ENCODE results near the gene AAK1.

AAK1 gene

DNA sequence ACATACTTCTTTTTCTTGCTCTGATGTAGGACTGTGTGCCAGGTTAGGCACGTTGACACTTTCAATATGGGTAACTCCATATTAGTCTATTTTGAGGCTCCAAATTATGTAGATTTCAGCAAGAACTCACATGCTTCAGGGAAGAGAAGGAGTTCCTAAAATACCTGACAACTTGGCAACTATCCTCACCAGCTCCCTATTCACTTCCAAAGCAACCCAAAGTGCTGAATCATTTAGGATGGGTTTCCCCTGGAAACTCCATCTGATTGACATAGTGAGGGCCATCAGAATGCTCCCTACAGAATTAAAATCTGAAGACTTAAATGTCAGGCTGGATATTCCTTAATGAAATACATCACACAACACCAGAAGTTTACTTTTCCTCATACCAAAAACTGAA lies 173.8 kb downstream of the AAK1 start:
- TF ChIP-seq CTCF (IDR thresholded peaks at IDR 0.05; ENCODE audit: insufficient read depth, low read depth, low read length, missing control alignments), result no peak
- no peak for DNase-seq (ENCODE audit: low read depth)
- H3K4me3 ChIP-seq (ENCODE audit: low read depth, low read length), result no peak overlapping the region

GRCh38 chr2:69469375-69469774 lies 174.2 kb downstream of the AAK1 start:
- no peak for DNase-seq (ENCODE audit: low read depth)
- TF ChIP-seq CTCF (IDR thresholded peaks at IDR 0.05; ENCODE audit: insufficient read depth, low read depth, low read length, missing control alignments), result no peak
- no peak overlapping the region for H3K4me3 ChIP-seq (ENCODE audit: low read depth, low read length)

- no peak for DNase-seq (ENCODE audit: low read depth)
- no peak overlapping the region for H3K4me3 ChIP-seq (ENCODE audit: low read depth, low read length)
- TF ChIP-seq CTCF (IDR thresholded peaks at IDR 0.05; ENCODE audit: insufficient read depth, low read depth, low read length, missing control alignments), result no peak
These were observed 176.8 kb downstream of the AAK1 start for GRCh38 chr2:69466728-69467127.

DNA sequence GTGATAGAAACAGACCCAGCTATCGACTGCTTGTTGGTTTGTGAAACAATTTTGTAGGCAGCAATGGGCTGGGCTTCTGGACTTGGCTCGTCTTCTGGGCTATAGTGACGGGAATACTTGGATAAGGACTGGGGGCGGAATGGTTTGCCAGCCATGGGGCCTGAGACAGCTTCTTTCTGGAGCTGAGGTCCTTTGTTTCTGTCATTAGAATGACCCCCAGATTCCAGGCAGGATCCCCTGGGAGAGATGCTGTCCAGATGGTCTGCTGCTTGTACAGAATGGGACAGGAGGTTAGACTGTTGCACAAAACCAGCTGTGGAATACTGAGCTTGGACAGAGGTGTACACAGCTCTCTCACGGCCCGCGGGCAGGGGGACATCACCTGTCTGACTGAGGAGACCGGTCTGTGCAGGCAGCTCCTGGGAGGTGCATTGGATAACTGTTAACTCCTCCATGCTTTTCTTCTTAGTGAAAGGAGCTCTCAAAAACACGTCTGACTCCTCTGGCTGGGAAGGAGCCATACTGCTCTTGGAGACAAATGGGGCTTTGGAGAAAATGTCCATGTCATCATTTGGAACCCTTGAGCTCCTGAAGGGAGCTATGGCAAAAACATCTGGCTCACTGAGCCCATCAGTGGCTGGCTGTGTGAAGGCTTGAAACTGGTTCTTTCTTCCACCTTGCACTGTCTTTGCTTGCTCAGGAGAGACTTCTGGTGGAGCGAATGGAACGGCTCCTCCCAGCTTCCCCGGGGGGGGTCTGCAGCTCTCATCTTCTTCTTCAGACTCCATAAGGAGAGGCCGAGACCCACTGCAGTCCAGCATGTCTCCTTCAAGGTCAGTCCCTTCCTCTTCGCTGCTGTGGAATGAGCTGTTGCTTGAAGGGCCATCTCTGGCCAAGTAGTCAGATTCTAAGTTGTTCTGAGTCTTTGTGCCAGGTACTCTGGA lies 177.8 kb downstream of the AAK1 start:
- no peak overlapping the region for H3K4me3 ChIP-seq (ENCODE audit: low read depth, low read length)
- no peak for TF ChIP-seq CTCF (IDR thresholded peaks at IDR 0.05; ENCODE audit: insufficient read depth, low read depth, low read length, missing control alignments)
- no peak for DNase-seq (ENCODE audit: low read depth)

DNA sequence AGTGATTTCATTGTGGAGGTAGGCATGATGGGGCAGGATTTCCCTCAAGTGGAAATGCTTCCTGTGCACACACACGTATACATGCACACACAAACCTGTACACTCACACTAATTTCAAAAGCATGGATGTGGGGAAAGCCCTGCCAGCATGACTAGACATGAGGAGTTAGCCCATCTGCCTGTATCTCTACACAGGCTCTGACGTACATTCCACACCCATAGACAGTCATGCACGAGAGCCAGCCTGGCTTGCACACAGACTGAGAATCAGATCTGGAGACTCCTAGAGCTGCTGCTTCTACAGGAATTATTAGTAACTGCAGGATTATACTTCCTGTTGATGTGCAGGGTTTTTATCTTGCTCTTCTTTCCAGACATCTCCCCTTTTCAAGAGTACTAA lies 179.0 kb downstream of the AAK1 start:
- H3K4me3 ChIP-seq (ENCODE audit: low read depth, low read length), result no peak overlapping the region
- DNase-seq (ENCODE audit: low read depth), result no peak
- TF ChIP-seq CTCF (IDR thresholded peaks at IDR 0.05; ENCODE audit: insufficient read depth, low read depth, low read length, missing control alignments), result no peak

DNA sequence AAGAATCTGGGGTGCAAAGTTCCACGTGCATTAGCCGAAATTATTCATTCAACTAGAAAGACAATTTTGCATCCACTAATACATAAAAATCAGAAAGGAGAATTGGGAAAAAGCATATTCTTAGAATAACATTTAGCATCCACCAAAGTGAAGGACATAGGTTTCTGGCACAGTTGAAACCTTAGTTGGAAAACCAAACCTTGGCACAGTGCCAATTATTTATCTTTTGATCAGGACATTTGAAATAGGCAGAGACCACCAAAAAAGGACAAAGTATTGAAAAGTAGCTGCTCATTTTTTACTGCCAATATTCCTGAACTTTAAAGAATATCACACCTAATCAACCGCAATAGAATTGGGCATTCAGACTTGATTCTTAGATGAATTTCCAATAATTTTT lies 180.8 kb downstream of the AAK1 start:
- DNase-seq (ENCODE audit: low read depth), result no peak
- no peak overlapping the region for H3K4me3 ChIP-seq (ENCODE audit: low read depth, low read length)
- no peak for TF ChIP-seq CTCF (IDR thresholded peaks at IDR 0.05; ENCODE audit: insufficient read depth, low read depth, low read length, missing control alignments)

GRCh38 chr2:69461404-69461803 lies 182.1 kb downstream of the AAK1 start:
- no peak for TF ChIP-seq CTCF (IDR thresholded peaks at IDR 0.05; ENCODE audit: insufficient read depth, low read depth, low read length, missing control alignments)
- no peak overlapping the region for H3K4me3 ChIP-seq (ENCODE audit: low read depth, low read length)
- no peak for DNase-seq (ENCODE audit: low read depth)
